Measurements from ENCODE around the gene NPM3.

Gene NPM3

GRCh38 chr10:101782811-101783735 lies at the start of gene NPM3:
Gene NPM3, minus strand, starts transcription at chr10:101783446. Its CDS starts 56 bp downstream, at chr10:101783390.
- peak; percentile 74 for DNase-seq

DNA sequence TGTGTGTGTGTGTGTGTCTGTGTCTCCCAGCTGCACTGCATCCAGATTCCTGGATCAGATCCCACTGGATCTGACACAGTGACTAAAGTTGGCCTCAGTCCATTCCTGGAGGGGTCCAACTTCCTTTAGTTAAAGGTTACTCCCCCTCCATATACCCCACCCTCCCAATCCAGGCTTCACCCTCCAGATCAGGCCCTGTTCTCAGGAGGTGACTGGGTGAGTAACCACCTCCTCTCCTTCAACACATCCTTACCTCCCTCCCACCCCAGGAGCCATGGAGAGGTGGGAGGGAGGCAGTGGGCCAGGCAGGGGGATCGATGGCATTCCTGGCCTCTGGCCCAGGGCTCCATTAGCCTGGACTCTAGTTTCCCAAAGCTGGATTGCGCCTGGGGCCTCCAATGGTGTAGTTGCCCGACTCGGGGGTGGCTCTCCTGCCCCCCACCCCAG lies 49.1 kb upstream of the NPM3 start:
- no peak for DNase-seq

DNA sequence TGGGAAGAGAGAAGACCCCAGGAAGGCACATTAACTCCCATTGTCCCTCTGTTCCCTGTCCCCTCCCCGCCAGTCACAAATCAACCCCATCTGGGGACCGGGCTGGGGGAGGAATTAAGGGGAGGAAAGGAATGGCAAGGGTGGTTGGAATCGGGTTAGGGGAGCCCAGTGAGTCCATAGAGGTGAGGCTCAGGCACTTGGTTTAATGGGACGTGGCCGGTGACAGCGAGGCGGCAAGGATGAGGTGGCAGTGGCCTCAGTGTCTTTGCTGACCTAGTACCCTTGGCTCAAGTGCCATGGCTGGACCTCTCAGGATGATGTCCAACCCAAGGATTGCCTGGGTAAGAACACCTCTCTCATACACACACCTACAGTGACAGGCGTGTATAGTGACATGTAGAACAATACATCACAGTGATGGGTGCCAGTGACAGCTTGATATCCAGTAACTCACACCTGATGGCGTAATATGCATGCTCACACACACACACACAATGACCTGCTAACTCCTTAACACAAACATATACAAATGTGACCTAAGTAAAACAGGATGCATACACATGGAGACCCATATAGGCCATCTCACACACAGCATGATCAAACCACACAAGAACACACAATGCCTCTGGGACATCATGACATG lies 48.0 kb upstream of the NPM3 start:
- no peak for DNase-seq

DNA sequence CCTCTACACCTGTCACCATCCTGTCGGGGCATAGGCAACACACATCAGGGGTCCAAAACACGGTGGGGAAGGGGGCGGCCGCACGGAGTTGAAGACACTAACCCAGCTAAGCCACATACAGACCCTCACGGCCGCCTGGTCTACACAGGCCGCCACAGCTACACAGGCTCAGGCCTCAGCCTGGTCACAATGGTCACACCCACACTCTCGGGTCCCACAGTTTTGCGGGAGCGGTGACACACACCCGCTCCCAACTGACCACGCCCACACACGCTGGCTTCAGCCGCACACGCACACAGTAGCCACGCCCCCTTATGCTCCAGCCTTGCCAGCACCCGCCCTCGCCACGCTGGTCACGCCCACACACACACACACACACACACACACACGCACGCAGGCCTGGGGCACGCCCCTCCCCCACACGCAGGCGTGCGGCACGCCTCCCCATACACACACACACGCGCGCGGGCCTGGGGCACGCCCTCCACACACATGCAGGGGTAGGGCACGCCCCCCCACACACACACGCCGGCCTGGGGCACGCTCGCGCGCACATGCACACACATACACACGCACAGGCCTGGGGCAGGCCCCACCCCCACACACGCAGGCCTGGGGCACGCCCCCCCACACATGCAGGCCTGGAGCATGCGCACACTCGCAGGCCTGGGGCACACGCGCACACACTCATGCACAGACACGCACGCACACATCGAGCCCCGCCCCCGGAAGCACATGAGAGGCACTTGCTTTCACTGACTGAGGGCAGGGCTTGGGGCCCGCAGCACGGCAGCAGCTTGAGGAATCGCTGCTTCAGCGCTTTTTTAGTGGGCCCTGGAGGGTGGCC lies 47.3 kb upstream of the NPM3 start:
- peak; percentile 95 for DNase-seq

DNA sequence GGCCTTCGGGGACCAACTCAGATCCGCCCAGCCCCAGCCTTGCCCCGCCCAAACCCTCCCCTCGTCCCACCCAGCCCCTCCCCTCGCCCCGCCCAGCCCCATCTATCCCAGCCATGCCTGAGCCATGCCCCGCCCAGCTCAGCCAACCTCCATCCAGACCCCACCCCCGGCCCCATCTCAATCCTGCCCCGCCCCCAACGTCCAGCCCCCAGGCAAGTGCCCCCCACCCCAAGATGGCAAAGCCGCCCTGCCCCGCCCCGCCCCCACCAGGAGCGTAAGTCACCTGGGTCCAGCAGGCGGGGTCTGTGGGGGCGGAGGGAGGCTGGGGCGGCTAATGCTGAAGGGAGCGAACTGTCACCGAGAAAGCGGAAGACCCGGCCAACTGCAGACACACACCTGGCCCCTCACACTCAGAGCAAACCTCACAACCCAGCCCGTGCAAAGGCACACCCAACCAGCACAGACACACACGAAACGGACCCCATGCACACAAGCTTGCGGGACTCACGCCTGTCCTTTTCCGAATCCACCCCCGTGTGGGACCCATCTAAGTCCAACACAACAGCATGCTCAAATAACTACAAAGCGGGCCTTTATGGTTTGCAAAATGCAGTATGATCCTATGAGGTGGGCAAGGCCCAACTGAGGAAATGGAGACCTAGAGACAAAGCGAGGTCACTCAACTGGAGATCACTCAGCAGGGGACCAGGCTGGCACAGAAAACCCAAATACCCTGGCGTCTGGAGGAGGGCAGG lies 46.5 kb upstream of the NPM3 start:
- peak; percentile 86 for DNase-seq

DNA sequence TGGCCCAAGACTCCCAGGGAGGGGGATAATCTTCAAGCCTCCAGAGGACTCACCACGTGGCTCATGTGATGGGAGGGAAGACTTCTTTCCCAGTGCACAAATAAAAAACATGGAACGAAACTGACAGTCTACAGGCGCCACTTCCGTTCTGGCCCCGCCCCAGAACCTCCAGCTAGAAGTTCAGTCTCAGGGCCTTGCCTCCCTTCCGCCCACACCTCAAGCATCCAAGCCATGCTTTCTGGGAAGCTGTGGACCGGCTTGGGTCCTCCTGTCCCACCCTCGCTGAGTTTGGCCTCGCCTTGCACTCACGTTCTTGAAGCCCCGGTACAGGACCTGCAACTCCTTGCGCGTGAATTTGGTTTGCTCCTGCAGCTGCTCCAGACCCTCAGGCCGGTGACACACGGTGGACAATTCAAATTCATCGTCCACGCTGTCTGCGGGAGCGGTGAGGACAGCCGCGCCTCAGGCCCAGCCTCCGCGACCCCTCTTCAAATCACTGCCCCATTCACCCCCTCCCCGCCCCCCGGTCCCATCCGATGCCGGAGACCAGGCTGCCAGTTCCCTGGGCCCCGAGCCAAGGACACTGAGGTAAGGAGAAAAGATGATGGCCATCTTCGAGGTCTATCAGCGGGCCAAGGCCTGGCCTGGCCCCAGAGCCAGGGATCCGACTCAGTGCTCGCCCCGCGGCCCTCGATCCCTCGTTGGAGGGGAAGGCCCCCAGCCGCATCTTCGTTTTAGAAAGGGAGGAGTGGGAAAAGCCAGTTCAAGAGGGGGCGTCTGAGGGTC lies 45.7 kb upstream of the NPM3 start:
- no peak for DNase-seq

GRCh38 chr10:101827919-101828600 lies 44.8 kb upstream of the NPM3 start:
- DNase-seq: no peak

DNA sequence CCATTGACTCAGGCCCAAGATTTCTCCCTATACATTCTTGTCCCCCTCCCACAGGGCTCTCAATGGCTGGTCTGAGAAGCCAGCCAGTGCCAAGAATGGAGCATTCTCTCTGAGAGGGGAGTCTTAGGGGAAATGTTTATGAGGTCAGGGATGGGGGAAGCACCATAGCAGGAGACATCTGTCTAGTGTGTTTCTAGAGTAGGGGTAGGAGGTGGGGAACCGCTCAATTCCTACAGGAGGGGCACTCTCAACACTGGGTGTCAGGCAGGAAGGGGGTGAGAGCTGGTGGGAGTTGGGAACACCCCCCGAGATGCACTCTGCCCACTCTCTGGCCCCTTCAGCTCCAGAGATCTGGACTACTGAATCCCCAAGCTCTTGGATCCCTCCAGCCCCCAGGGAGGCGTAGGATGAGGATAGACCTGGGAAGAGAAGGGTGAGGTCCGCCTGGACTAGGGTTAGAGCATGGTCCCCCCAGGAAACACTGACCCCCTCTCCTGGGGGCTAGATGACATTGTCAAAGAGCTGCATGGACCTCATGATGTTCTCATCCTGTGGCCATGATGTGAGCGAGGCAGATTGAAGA lies 43.7 kb upstream of the NPM3 start:
- DNase-seq: no peak

GRCh38 chr10:101824736-101825135 lies 41.5 kb upstream of the NPM3 start:
- no peak for DNase-seq

- no peak for DNase-seq
Observed at GRCh38 chr10:101818872-101819633, 35.8 kb upstream of the NPM3 start.

- peak; percentile 100 for DNase-seq
Observed at GRCh38 chr10:101818119-101818871, 35.0 kb upstream of the NPM3 start, which contains the start of gene OGA. Gene OGA, minus strand, starts transcription at chr10:101818444. Its CDS starts 422 bp downstream, at chr10:101818022.

GRCh38 chr10:101817337-101818118 lies 34.3 kb upstream of the NPM3 start:
- DNase-seq: no peak

- DNase-seq: no peak
Observed at GRCh38 chr10:101816913-101817336, 33.7 kb upstream of the NPM3 start.

- DNase-seq: no peak
Observed at GRCh38 chr10:101816376-101816775, 33.1 kb upstream of the NPM3 start.

- no peak for DNase-seq
Observed at GRCh38 chr10:101814466-101815071, 31.3 kb upstream of the NPM3 start.

GRCh38 chr10:101812606-101813005 lies 29.4 kb upstream of the NPM3 start:
- DNase-seq: no peak

GRCh38 chr10:101807158-101807557 lies 23.9 kb upstream of the NPM3 start:
- no peak for DNase-seq

- DNase-seq: no peak
Observed at GRCh38 chr10:101803511-101803910, 20.3 kb upstream of the NPM3 start.
